HG03565 (cell line): ENCODE results near the gene TMEM176A.
A peak's percentile ranks its signal among the peaks of the same experiment; 100 is the strongest.

Experiments used
- ATAC-seq: cut with Tn5 transposase; IDR thresholded peaks from one replicate; pipeline ENCODE4 v1.9.1; 2021; ENCODE audit warnings: mild to moderate bottlenecking, moderate library complexity; ENCODE audit not compliant: unreplicated experiment

The TMEM176A gene

GRCh38 chr7:150787321-150788281 lies 13.0 kb upstream of the TMEM176A start:
- peak; percentile 50 for ATAC-seq

- no peak for ATAC-seq
Measured at GRCh38 chr7:150788474-150789269, 11.9 kb upstream of the TMEM176A start.

GRCh38 chr7:150790416-150791075 lies 10.0 kb upstream of the TMEM176A start:
- no peak for ATAC-seq

GRCh38 chr7:150791304-150791703 lies 9.3 kb upstream of the TMEM176A start:
- no peak for ATAC-seq

GRCh38 chr7:150791746-150792452 lies 8.7 kb upstream of the TMEM176A start:
- ATAC-seq, result no peak

- ATAC-seq, result no peak
Measured at GRCh38 chr7:150793569-150794238, 6.9 kb upstream of the TMEM176A start.

- no peak for ATAC-seq
Measured at GRCh38 chr7:150797661-150798060, 2.9 kb upstream of the TMEM176A start.

- no peak for ATAC-seq
Measured at GRCh38 chr7:150799156-150799555, 1.4 kb upstream of the TMEM176A start.

GRCh38 chr7:150799741-150800580 lies 608 bp upstream of the TMEM176A start, which contains the start of gene TMEM176B:
TMEM176B (minus strand) TSS chr7:150800364; CDS start chr7:150796569, 3,795 bp downstream.
- no peak for ATAC-seq

- no peak for ATAC-seq
Measured at GRCh38 chr7:150801242-150801945, 825 bp downstream of the TMEM176A start.

GRCh38 chr7:150801946-150802771 lies 1.6 kb downstream of the TMEM176A start:
- no peak for ATAC-seq

GRCh38 chr7:150803161-150803860 lies 2.7 kb downstream of the TMEM176A start:
- ATAC-seq, result no peak

GRCh38 chr7:150804802-150805201 lies 4.2 kb downstream of the TMEM176A start:
- ATAC-seq, result no peak

- ATAC-seq, result no peak
Measured at GRCh38 chr7:150805864-150806263, 5.3 kb downstream of the TMEM176A start.

- ATAC-seq, result no peak
Measured at GRCh38 chr7:150806454-150806853, 5.9 kb downstream of the TMEM176A start.

- no peak for ATAC-seq
Measured at GRCh38 chr7:150806863-150807262, 6.3 kb downstream of the TMEM176A start.
